ENCODE measurements around the gene PI16. TPM values are rescaled to one million over a fixed set of nuclear protein-coding genes. Genes with fewer than 3 reads are reported as not detected.
"Not testable (repeated sequence)": the region's sequence is repeated elsewhere in the genome, so short reads cannot be mapped to it uniquely, and the experiment has no call there.

The PI16 gene
- total and polyA plus RNA-seq, 2 donors, result 2.2 to 3.3 TPM

DNA sequence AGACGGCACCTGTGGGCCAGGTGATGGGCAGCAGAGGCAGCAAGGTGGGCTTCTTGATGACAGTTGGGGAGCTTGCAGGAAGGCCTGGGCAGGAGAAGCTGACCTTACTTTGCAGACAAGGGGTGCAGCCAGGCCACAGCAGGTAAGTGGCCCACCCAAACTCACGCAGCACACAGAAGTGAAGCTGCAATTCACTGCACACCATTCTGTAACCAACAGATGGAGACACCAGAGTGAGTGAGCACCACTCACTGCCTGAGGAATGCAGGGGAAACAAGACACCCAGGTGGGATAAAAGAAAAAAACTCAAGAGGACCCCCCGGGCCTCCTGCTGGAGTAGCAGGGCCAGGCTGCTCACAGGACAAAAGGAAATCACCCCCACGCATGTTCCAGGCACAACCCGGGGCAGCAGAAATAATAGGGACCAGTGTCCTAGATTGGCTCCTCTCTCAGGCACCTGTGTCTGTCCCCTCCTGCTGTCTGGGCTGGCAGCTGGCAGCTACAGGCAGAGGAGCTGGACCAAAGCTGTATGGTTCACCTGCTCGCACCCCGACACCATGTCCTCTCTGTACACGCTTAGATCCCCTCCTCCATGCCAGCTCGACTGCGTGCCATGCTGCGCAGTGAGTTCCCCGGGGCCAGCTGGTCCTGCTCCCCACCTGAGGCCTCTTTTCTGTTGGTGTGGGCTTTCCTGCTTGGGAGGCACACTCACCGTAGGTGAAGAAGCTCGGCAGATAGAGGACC is 26.5 kb downstream of the PI16 start:
- H3K36me3 ChIP-seq (ENCODE audit: control insufficient read depth in 2 of 2, insufficient read depth in 2 of 2, low read length in 1 of 2), result peaks cover 38 to 64% of the 10 kb centered on the region in 2 donors
- no peak overlapping the region for H3K4me3 ChIP-seq (ENCODE audit: low read length in 2 of 2)
- H3K27ac ChIP-seq (ENCODE audit: low read depth in 1 of 2, low read length in 1 of 2), result peak overlapping the region; percentile 27 to 46
- H3K4me1 ChIP-seq (ENCODE audit: control insufficient read depth in 2 of 2, insufficient read depth in 2 of 2, low read length in 2 of 2), result peaks cover 16 to 46% of the 10 kb centered on the region in 2 donors
- WGBS, result 91% methylated on average over 14 of the region's 14 CpGs
- no peaks in the 10 kb centered on the region for H3K9me3 ChIP-seq (ENCODE audit: control insufficient read depth in 2 of 2, insufficient read depth in 1 of 2, low read length in 1 of 2)
- no peaks in the 10 kb centered on the region for H3K27me3 ChIP-seq (ENCODE audit: control insufficient read depth in 2 of 2, insufficient read depth in 1 of 2, low read length in 1 of 2)
- no peak for DNase-seq (ENCODE audit: low read depth in 6 of 9, low spot score in 9 of 9)

DNA sequence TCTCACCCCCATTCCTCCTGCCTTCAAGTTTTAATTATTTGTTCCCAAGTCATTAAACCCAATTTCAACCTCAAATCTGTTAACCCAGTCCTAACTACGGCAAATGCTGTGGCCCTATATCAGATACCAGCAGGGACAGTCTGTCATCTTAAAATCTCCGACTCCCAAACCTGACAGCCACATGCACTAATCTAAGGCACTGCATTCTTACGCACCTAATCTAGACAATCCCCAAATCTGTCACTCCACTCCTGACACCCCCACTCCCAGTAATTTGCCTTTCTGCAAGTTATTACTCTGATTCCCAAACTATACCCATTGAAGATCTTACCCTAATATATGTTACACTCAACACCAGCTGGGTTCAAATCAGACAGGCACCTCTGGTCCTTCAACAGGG is 29.0 kb downstream of the PI16 start:
- Histone ChIP-seq H3K27me3 (ENCODE audit: control insufficient read depth in 2 of 2, insufficient read depth in 1 of 2, low read length in 1 of 2) (no peaks in the 10 kb centered on the region), H3K4me3 (ENCODE audit: low read length in 2 of 2) (no peak overlapping the region), H3K9me3 (ENCODE audit: control insufficient read depth in 2 of 2, insufficient read depth in 1 of 2, low read length in 1 of 2) (no peaks in the 10 kb centered on the region), H3K4me1 (ENCODE audit: control insufficient read depth in 2 of 2, insufficient read depth in 2 of 2, low read length in 2 of 2) (peaks cover 16 to 55% of the 10 kb centered on the region in 2 donors), H3K36me3 (ENCODE audit: control insufficient read depth in 2 of 2, insufficient read depth in 2 of 2, low read length in 1 of 2) (peaks cover 13 to 39% of the 10 kb centered on the region in 2 donors), H3K27ac (ENCODE audit: low read depth in 1 of 2, low read length in 1 of 2) (no peak overlapping the region)
- WGBS, result 97% methylated on average over 3 of the region's 3 CpGs
- DNase-seq (ENCODE audit: low read depth in 6 of 9, low spot score in 9 of 9), result no peak

DNA sequence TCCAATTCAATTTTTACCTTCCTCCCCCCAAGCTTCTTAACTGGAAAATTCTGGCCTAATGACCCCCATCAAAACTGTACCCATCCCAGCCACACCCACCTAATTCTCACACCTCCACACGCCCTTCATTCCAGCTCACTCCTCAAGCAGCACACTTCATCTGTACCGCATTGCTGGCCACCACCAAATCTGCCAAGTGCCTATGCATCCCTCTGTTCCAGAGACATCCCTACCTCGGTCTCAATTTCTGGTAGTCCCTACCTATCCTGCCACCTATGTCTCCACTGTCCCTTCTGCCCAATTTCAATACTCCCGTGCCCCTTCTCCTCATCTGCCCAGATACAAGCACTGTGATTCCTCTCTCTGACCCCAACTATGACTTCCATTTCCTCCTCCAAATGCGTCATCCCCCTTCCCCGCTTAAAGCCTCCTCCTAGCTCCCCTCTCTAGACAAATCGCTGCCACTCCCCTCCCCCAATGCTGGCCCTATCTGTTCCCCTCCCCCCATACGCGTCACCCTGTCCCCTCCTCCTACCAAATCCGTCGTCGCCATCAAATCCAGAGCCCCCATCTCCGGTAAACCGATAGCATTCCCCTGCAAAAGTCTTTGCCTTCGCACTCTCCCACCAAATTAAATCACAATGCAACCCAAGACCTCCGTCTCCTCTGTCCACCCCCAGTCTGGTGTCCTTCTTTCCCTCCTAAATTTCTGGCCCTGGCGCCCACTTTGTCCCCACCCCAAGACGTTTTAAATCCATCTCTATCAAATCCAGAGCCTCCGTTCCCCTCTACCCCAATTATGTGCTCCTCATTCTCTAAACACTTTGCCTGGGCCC is 30.3 kb downstream of the PI16 start:
- no peaks in the 10 kb centered on the region for H3K9me3 ChIP-seq (ENCODE audit: control insufficient read depth in 2 of 2, insufficient read depth in 1 of 2, low read length in 1 of 2)
- 16% methylated on average over 19 of the region's 19 CpGs for WGBS
- peaks cover 13 to 47% of the 10 kb centered on the region in 2 donors for H3K4me1 ChIP-seq (ENCODE audit: control insufficient read depth in 2 of 2, insufficient read depth in 2 of 2, low read length in 2 of 2)
- peak in 3 of 9 donors; percentile 54 to 68 (median 57) for DNase-seq (ENCODE audit: low read depth in 6 of 9, low spot score in 9 of 9)
- no peaks in the 10 kb centered on the region for H3K27me3 ChIP-seq (ENCODE audit: control insufficient read depth in 2 of 2, insufficient read depth in 1 of 2, low read length in 1 of 2)
- H3K4me3 ChIP-seq (ENCODE audit: low read length in 2 of 2), result peak overlapping the region; percentile 95 to 99
- peak overlapping the region; percentile 31 to 63 for H3K27ac ChIP-seq (ENCODE audit: low read depth in 1 of 2, low read length in 1 of 2)
- peaks cover 12 to 28% of the 10 kb centered on the region in 2 donors for H3K36me3 ChIP-seq (ENCODE audit: control insufficient read depth in 2 of 2, insufficient read depth in 2 of 2, low read length in 1 of 2)

DNA sequence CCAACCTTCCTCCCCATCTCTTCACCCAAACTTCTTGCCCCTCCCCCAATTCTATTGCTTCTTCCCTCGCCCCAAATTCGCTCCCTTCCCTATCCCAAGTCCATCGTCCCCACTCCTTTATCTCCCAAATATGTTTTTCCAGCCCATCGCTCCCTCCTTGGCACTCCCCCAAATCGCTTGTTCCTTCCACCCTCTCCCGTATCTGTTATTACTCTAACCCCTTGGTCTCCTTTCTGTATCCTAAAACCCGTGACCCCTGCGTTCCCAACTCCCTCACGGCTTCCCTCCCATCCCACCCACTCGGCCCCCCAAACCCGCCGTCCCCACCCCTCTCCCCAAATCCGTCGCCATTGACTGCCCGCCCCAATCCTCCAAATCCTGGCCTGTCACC is 30.9 kb downstream of the PI16 start:
- H3K27me3 ChIP-seq (ENCODE audit: control insufficient read depth in 2 of 2, insufficient read depth in 1 of 2, low read length in 1 of 2), result no peaks in the 10 kb centered on the region

DNA sequence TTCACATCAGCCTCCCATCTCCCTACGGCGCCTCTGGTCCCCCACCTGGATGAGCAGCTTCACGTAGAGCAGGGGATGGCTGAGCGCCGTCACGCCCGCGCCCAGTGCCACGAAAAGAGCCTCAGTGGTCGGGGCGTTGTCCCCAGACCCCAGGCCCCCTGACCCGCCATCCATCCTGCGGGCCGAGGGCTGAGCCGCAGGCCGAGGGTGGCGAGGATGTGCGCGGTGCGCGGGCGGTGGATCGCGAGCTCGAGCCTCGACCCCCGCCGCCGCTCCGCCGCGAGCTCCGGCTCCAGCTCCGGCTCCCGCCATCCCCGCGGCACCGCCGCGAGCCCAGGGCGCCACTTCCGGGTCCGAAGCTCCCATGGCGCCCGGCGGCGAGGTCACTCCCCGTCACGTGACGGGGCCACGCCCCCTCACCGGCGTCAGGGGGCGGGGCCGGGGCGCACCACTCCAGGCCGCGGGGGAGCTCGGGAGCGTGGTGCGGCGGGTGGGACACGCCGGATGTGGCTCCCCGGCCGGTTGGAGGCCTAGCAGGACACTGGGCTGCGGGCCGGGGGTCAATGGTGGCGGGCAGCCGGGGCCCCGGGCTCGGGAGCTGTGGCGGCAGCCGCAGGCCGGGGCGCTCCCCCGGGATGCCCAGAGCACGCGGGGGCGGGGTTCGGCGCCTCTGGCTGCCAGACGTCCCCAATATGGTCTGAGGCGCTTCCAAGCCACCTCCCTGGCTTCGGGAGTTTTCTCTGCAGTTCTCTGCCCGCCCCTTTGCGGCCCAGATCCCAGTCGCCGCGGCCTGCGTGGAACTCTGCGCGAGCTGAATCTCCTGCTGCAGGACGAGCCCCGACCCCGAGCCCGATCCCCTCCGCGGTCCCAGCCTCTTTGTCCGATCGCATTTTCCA is 31.5 kb downstream of the PI16 start, which contains the start of gene MTCH1:
Gene MTCH1 (minus strand): TSS at position 389 of the 896 bp plus-strand sequence. CDS start 23 bp downstream, at position 366.
- Histone ChIP-seq H3K27ac (ENCODE audit: low read depth in 1 of 2, low read length in 1 of 2) (peak within 1 kb of the TSS; percentile 75 to 79), H3K4me1 (ENCODE audit: control insufficient read depth in 2 of 2, insufficient read depth in 2 of 2, low read length in 2 of 2) (peaks cover 13 to 34% of the 10 kb centered on the region in 2 donors), H3K36me3 (ENCODE audit: control insufficient read depth in 2 of 2, insufficient read depth in 2 of 2, low read length in 1 of 2) (peaks cover 8 to 18% of the 10 kb centered on the region in 2 donors), H3K4me3 (ENCODE audit: low read length in 2 of 2) (peak within 1 kb of the TSS; percentile 95 to 99), H3K9me3 (ENCODE audit: control insufficient read depth in 2 of 2, insufficient read depth in 1 of 2, low read length in 1 of 2) (no peaks in the 10 kb centered on the region), H3K27me3 (ENCODE audit: control insufficient read depth in 2 of 2, insufficient read depth in 1 of 2, low read length in 1 of 2) (no peaks in the 10 kb centered on the region)
- DNase-seq (ENCODE audit: low read depth in 6 of 9, low spot score in 9 of 9), result peak; percentile 53 to 95 (median 86)
- WGBS, result under 1% methylated on average over 101 of the region's 101 CpGs

More for the DNA sequence above, 30.9 kb downstream of the PI16 start:
- H3K27ac ChIP-seq (ENCODE audit: low read depth in 1 of 2, low read length in 1 of 2), result peak overlapping the region; percentile 75 to 78
- H3K4me1 ChIP-seq (ENCODE audit: control insufficient read depth in 2 of 2, insufficient read depth in 2 of 2, low read length in 2 of 2), result peaks cover 13 to 41% of the 10 kb centered on the region in 2 donors
- H3K36me3 ChIP-seq (ENCODE audit: control insufficient read depth in 2 of 2, insufficient read depth in 2 of 2, low read length in 1 of 2), result peaks cover 12 to 24% of the 10 kb centered on the region in 2 donors
- under 1% methylated on average over 15 of the region's 15 CpGs for WGBS
- no peaks in the 10 kb centered on the region for H3K9me3 ChIP-seq (ENCODE audit: control insufficient read depth in 2 of 2, insufficient read depth in 1 of 2, low read length in 1 of 2)
- no peak for DNase-seq (ENCODE audit: low read depth in 6 of 9, low spot score in 9 of 9)
- peak overlapping the region; percentile 95 to 99 for H3K4me3 ChIP-seq (ENCODE audit: low read length in 2 of 2)

DNA sequence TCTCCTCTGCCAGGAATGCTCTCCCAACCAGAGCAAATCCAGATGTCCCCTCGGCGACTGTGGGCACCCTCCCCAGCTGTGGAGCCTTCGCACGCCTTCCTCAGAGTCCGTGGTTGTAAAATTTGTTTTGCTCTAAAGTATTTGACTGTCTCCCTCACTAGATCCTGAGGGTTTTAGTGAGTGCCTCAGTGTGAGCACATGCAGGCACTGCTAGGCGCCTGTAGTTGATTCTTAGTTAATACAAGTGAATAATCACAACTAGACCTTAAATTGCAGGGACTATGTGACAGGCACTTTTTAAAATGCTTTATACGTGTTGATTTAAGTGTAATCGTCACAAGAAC is 32.1 kb downstream of the PI16 start:
- Histone ChIP-seq H3K9me3 (ENCODE audit: control insufficient read depth in 2 of 2, insufficient read depth in 1 of 2, low read length in 1 of 2) (no peaks in the 10 kb centered on the region), H3K4me3 (ENCODE audit: low read length in 2 of 2) (peak overlapping the region; percentile 90 to 99), H3K27me3 (ENCODE audit: control insufficient read depth in 2 of 2, insufficient read depth in 1 of 2, low read length in 1 of 2) (no peaks in the 10 kb centered on the region), H3K36me3 (ENCODE audit: control insufficient read depth in 2 of 2, insufficient read depth in 2 of 2, low read length in 1 of 2) (peaks cover 4 to 13% of the 10 kb centered on the region in 2 donors), H3K27ac (ENCODE audit: low read depth in 1 of 2, low read length in 1 of 2) (peak overlapping the region; percentile 75 to 79), H3K4me1 (ENCODE audit: control insufficient read depth in 2 of 2, insufficient read depth in 2 of 2, low read length in 2 of 2) (peaks cover 13 to 28% of the 10 kb centered on the region in 2 donors)
- WGBS, result 10% methylated on average over 8 of the region's 8 CpGs
- peak in 2 of 9 donors; percentile 37 to 61 for DNase-seq (ENCODE audit: low read depth in 6 of 9, low spot score in 9 of 9)

DNA sequence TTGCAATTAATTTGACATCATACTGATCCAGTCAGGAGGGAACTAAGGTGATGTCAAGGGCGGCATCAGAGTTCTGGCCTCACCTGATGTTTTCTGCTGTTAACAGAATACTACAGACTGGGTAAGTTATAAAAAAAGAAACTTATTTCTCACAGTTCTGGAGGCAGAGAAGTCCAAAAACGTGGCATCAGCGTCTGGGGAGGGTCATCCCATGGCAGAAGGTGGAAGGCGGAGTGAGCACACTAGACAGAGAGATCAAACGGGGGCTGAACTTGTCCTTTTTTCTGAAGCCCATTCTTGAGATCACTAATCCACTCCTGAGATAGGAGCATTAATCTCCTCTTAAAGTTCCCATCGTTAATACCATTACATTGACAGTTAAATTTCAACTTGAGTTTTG is 34.7 kb downstream of the PI16 start:
- 97% methylated on average over 6 of the region's 6 CpGs for WGBS
- DNase-seq (ENCODE audit: low read depth in 6 of 9, low spot score in 9 of 9), result no peak
- peaks cover 5 to 18% of the 10 kb centered on the region in 2 donors for H3K4me1 ChIP-seq (ENCODE audit: control insufficient read depth in 2 of 2, insufficient read depth in 2 of 2, low read length in 2 of 2)
- H3K9me3 ChIP-seq (ENCODE audit: control insufficient read depth in 2 of 2, insufficient read depth in 1 of 2, low read length in 1 of 2), result no peaks in the 10 kb centered on the region
- no peaks in the 10 kb centered on the region for H3K27me3 ChIP-seq (ENCODE audit: control insufficient read depth in 2 of 2, insufficient read depth in 1 of 2, low read length in 1 of 2)
- H3K4me3 ChIP-seq (ENCODE audit: low read length in 2 of 2), result no peak overlapping the region
- no peak overlapping the region for H3K27ac ChIP-seq (ENCODE audit: low read depth in 1 of 2, low read length in 1 of 2)
- H3K36me3 ChIP-seq (ENCODE audit: control insufficient read depth in 2 of 2, insufficient read depth in 2 of 2, low read length in 1 of 2), result peaks cover 0 to under 1% of the 10 kb centered on the region in 2 donors

DNA sequence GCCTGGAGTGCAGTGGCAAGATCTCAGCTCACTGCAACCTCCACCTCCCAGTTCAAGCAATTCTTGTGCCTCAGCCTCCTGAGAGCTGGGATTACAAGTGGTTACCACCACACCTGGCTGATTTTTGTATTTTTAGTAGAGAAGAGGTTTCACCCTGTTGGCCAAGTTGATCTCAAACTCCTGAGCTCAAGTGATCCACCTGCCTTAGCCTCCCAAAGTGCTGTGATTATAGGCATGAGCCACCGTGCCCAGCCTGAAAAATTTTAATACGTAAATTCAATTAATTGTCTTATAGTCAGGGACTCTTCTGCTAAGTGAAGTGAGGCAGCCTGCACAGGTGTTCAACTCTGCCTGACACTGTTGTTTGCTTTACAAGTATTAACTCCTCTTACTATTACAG is 35.9 kb downstream of the PI16 start:
- not testable (repeated sequence) for DNase-seq (ENCODE audit: low read depth in 6 of 9, low spot score in 9 of 9); H3K4me3 ChIP-seq (ENCODE audit: low read length in 2 of 2); H3K27ac ChIP-seq (ENCODE audit: low read depth in 1 of 2, low read length in 1 of 2); H3K36me3 ChIP-seq (ENCODE audit: control insufficient read depth in 2 of 2, insufficient read depth in 2 of 2, low read length in 1 of 2); H3K27me3 ChIP-seq (ENCODE audit: control insufficient read depth in 2 of 2, insufficient read depth in 1 of 2, low read length in 1 of 2); H3K4me1 ChIP-seq (ENCODE audit: control insufficient read depth in 2 of 2, insufficient read depth in 2 of 2, low read length in 2 of 2); H3K9me3 ChIP-seq (ENCODE audit: control insufficient read depth in 2 of 2, insufficient read depth in 1 of 2, low read length in 1 of 2)
- WGBS, result 97% methylated on average over 2 of the region's 2 CpGs
